ENCODE measurements around the gene MCCC1.
"Not testable (repeated sequence)": the region's sequence is repeated elsewhere in the genome, so short reads cannot be mapped to it uniquely, and the experiment has no call there.

Gene MCCC1

DNA sequence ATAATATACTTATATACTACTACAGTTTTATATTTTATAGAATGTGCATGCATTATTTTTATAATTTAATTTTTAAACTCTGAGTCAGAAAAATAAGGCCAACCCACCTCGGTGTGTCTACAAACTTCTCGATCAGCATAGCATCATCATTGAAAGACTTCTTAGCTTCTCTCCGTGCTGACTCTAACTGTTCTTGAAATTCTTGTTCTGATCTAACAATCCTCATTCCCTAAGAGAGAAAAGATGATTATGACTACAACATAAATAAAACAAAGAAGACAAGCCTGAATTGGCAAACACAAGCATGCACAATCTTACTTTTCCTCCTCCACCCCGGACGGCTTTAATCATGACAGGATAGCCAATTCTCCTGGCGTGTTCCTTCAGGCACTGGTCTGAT is 28.4 kb downstream of the MCCC1 start:
- H3K36me3 ChIP-seq (ENCODE audit: insufficient read depth, low read length), result peaks cover 53% of the 10 kb centered on the region; the same call in 1 of the 2 replicates
- H3K4me1 ChIP-seq (ENCODE audit: insufficient read depth, low read length, poor library complexity, severe bottlenecking), result no peaks in the 10 kb centered on the region
- no peaks in the 10 kb centered on the region for H3F3A ChIP-seq (ENCODE audit: low read depth)
- H3K9me3 ChIP-seq (ENCODE audit: insufficient read depth, low read depth, low read length), result peaks cover 3% of the 10 kb centered on the region; the same call in 1 of the 2 replicates
- no peak overlapping the region for H3K4me3 ChIP-seq (ENCODE audit: low read length, poor library complexity, severe bottlenecking)
- no peak overlapping the region for H3K4me2 ChIP-seq (ENCODE audit: low read depth, low read length, poor library complexity, severe bottlenecking)
- H3K79me2 ChIP-seq (ENCODE audit: insufficient read depth, low read length), result no peaks in the 10 kb centered on the region
- no peaks in the 10 kb centered on the region for H3K27me3 ChIP-seq (ENCODE audit: insufficient read depth, low read length, poor library complexity, severe bottlenecking)
- H4K20me1 ChIP-seq (ENCODE audit: insufficient read depth, low read length, poor library complexity, severe bottlenecking), result no peaks in the 10 kb centered on the region
- H2AFZ ChIP-seq (ENCODE audit: low read length), result no peak overlapping the region
- no peak for TF ChIP-seq EZH2phosphoT487 (IDR thresholded peaks at IDR 0.05; ENCODE audit: borderline replicate concordance)
- TF ChIP-seq, protein P1, sequence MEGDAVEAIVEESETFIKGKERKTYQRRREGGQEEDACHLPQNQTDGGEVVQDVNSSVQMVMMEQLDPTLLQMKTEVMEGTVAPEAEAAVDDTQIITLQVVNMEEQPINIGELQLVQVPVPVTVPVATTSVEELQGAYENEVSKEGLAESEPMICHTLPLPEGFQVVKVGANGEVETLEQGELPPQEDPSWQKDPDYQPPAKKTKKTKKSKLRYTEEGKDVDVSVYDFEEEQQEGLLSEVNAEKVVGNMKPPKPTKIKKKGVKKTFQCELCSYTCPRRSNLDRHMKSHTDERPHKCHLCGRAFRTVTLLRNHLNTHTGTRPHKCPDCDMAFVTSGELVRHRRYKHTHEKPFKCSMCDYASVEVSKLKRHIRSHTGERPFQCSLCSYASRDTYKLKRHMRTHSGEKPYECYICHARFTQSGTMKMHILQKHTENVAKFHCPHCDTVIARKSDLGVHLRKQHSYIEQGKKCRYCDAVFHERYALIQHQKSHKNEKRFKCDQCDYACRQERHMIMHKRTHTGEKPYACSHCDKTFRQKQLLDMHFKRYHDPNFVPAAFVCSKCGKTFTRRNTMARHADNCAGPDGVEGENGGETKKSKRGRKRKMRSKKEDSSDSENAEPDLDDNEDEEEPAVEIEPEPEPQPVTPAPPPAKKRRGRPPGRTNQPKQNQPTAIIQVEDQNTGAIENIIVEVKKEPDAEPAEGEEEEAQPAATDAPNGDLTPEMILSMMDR (conservative IDR thresholded peaks at IDR 0.05; ENCODE audit: low read length), result no peak
- H3K9ac ChIP-seq (ENCODE audit: low read depth, low read length, poor library complexity, severe bottlenecking), result no peak overlapping the region
- no peaks in the 10 kb centered on the region for H3K9me2 ChIP-seq (replicated peaks; ENCODE audit: low read depth, low read length)

DNA sequence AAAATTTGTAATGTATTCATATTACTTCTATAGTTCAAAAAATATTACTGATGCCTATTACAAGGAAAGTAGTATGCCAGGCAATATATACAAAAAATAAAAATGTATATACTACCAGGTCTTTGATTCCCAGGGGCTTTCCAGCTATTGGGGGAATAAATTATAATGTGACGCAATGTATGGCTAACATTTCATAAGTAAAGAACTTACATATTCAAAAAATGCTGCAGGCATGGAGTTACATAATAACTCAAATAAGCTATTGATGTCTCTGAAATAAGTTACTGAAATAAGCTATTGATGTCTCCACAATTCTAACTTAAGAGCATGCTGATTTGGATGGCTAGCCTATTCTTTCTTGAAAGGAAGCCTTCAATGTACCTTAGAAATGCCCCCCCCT is 30.2 kb downstream of the MCCC1 start:
- Histone ChIP-seq H3K4me3 (ENCODE audit: low read length, poor library complexity, severe bottlenecking) (no peak overlapping the region), H2AFZ (ENCODE audit: low read length) (no peak overlapping the region), H4K20me1 (ENCODE audit: insufficient read depth, low read length, poor library complexity, severe bottlenecking) (no peaks in the 10 kb centered on the region), H3K9ac (ENCODE audit: low read depth, low read length, poor library complexity, severe bottlenecking) (no peak overlapping the region), H3K4me2 (ENCODE audit: low read depth, low read length, poor library complexity, severe bottlenecking) (no peak overlapping the region), H3K9me3 (ENCODE audit: insufficient read depth, low read depth, low read length) (peaks cover 3% of the 10 kb centered on the region; the same call in 1 of the 2 replicates), H3F3A (ENCODE audit: low read depth) (no peaks in the 10 kb centered on the region), H3K9me2 (replicated peaks; ENCODE audit: low read depth, low read length) (no peaks in the 10 kb centered on the region), H3K79me2 (ENCODE audit: insufficient read depth, low read length) (no peaks in the 10 kb centered on the region), H3K36me3 (ENCODE audit: insufficient read depth, low read length) (peaks cover 56% of the 10 kb centered on the region; the same call in 1 of the 2 replicates), H3K4me1 (ENCODE audit: insufficient read depth, low read length, poor library complexity, severe bottlenecking) (no peaks in the 10 kb centered on the region), H3K27me3 (ENCODE audit: insufficient read depth, low read length, poor library complexity, severe bottlenecking) (no peaks in the 10 kb centered on the region)
- TF ChIP-seq EZH2phosphoT487 (IDR thresholded peaks at IDR 0.05; ENCODE audit: borderline replicate concordance), result no peak
- TF ChIP-seq, protein P1 (conservative IDR thresholded peaks at IDR 0.05; ENCODE audit: low read length), result no peak

DNA sequence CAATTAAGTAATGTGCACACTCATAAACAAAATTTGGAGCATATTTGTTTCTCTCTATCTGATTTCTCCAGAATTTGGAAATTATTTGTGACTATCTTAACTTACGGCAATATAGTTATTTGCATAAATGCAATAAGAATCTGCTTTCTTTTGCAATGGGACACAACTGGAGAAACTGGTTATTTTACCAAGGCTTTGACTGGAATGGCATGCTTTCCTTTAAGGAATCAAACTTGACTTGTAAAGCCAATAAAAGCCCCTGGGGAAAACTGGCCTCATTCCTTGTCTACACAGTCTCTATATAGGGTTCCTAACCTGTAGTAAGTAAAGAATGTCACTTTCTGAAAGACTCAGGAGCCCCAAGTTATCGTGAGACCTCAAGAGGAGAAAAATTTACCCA is 32.4 kb downstream of the MCCC1 start:
- H3K79me2 ChIP-seq (ENCODE audit: insufficient read depth, low read length); H4K20me1 ChIP-seq (ENCODE audit: insufficient read depth, low read length, poor library complexity, severe bottlenecking); H3K9me2 ChIP-seq (replicated peaks; ENCODE audit: low read depth, low read length); H3K27me3 ChIP-seq (ENCODE audit: insufficient read depth, low read length, poor library complexity, severe bottlenecking); H3K4me3 ChIP-seq (ENCODE audit: low read length, poor library complexity, severe bottlenecking); H2AFZ ChIP-seq (ENCODE audit: low read length); H3K4me2 ChIP-seq (ENCODE audit: low read depth, low read length, poor library complexity, severe bottlenecking); H3K9ac ChIP-seq (ENCODE audit: low read depth, low read length, poor library complexity, severe bottlenecking); H3F3A ChIP-seq (ENCODE audit: low read depth); H3K4me1 ChIP-seq (ENCODE audit: insufficient read depth, low read length, poor library complexity, severe bottlenecking); H3K9me3 ChIP-seq (ENCODE audit: insufficient read depth, low read depth, low read length): not testable (repeated sequence)
- peaks cover 59% of the 10 kb centered on the region; the same call in 1 of the 2 replicates for H3K36me3 ChIP-seq (ENCODE audit: insufficient read depth, low read length)

DNA sequence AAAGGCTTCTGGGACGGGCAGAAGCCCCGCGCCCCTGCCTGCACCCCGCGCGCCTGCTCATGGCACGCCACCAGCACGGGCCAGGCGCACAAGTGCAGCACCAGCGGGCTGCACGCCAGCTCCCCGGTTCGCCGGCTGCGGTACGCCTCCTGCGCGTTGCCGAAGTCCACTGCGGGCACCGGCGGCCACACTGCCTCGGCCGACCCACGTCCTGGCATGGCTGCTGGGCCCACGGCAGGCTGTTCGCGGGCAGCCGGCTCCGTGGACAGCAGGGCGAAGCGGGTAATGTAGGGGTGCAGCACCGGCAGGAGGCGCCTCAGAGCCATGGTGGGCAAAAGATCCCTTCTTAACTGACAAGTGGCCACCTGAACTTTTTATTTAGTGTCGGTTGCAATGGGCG is 34.8 kb downstream of the MCCC1 start:
- Histone ChIP-seq H3K9me3 (ENCODE audit: insufficient read depth, low read depth, low read length) (peaks cover 3% of the 10 kb centered on the region; the same call in 1 of the 2 replicates), H2AFZ (ENCODE audit: low read length) (no peak overlapping the region)

More for the DNA sequence above, 34.8 kb downstream of the MCCC1 start:
- H3K4me2 ChIP-seq (ENCODE audit: low read depth, low read length, poor library complexity, severe bottlenecking), result no peak overlapping the region
- no peaks in the 10 kb centered on the region for H3K9me2 ChIP-seq (replicated peaks; ENCODE audit: low read depth, low read length)
- no peaks in the 10 kb centered on the region for H3F3A ChIP-seq (ENCODE audit: low read depth)
- TF ChIP-seq EZH2phosphoT487 (IDR thresholded peaks at IDR 0.05; ENCODE audit: borderline replicate concordance), result no peak
- TF ChIP-seq, protein P1 (conservative IDR thresholded peaks at IDR 0.05; ENCODE audit: low read length), result no peak
- no peak overlapping the region for H3K9ac ChIP-seq (ENCODE audit: low read depth, low read length, poor library complexity, severe bottlenecking)
- H3K27me3 ChIP-seq (ENCODE audit: insufficient read depth, low read length, poor library complexity, severe bottlenecking), result no peaks in the 10 kb centered on the region
- H4K20me1 ChIP-seq (ENCODE audit: insufficient read depth, low read length, poor library complexity, severe bottlenecking), result no peaks in the 10 kb centered on the region
- H3K36me3 ChIP-seq (ENCODE audit: insufficient read depth, low read length), result peaks cover 40% of the 10 kb centered on the region; the same call in 1 of the 2 replicates
- H3K79me2 ChIP-seq (ENCODE audit: insufficient read depth, low read length), result no peaks in the 10 kb centered on the region
- no peak overlapping the region for H3K4me3 ChIP-seq (ENCODE audit: low read length, poor library complexity, severe bottlenecking)
- no peaks in the 10 kb centered on the region for H3K4me1 ChIP-seq (ENCODE audit: insufficient read depth, low read length, poor library complexity, severe bottlenecking)
